ENCODE data around the gene OR2L2.

The OR2L2 gene, protein sequence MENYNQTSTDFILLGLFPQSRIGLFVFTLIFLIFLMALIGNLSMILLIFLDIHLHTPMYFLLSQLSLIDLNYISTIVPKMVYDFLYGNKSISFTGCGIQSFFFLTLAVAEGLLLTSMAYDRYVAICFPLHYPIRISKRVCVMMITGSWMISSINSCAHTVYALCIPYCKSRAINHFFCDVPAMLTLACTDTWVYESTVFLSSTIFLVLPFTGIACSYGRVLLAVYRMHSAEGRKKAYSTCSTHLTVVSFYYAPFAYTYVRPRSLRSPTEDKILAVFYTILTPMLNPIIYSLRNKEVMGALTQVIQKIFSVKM

GRCh38 chr1:248029770-248030169, at the start of gene OR2L2:
TSS of gene OR2L2 (plus strand) at chr1:248030070. CDS start at chr1:248038268, 8,198 bp downstream.
- no peak within 1 kb of the TSS for H3K4me3 ChIP-seq (ENCODE audit: low read depth, low read length)
- TF ChIP-seq CTCF (conservative IDR thresholded peaks at IDR 0.05; ENCODE audit: low read depth, low read length) = no peak
- DNase-seq (ENCODE audit: low read depth) = no peak

DNA sequence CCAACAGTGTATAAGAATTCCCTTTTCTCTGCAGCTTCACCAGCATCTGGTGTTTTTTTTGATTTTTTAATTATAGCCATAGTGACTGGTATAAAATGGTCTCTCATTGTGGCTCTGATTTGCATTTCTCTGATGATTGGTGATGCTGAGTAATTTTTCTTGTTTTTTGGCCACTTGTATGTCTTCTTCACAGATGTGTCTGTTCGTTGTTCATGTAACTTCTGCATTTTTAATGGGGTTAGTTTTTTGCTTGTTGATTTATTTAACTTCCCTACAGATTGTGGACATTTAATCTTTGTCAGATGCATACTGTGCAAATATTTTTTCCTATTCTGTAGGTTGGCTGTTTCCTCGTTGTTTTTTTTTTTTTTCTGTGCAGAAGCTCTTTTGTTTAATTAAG, 36.9 kb upstream of the OR2L2 start:
- no peak for DNase-seq (ENCODE audit: low read depth)
- no peak overlapping the region for H3K4me3 ChIP-seq (ENCODE audit: low read depth, low read length)
- TF ChIP-seq CTCF (conservative IDR thresholded peaks at IDR 0.05; ENCODE audit: low read depth, low read length) = no peak

DNA sequence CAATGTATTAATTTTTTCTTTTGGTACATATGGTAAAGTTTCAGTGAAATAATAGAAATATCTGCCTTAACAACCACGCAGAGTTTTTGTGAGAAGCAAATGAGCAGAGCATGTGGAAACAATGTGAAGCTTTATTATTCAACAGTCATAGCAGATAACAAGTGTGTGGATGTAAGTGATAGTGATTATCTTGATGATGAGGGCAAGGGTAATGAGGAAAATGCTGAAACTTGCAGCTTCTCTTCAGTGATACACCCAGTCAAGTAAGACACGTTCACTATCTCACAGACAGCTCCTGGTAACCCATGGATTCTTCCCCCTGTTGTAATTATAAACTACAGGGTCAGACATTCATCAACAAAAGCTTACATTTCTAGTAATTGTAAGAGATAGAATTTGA, 31.1 kb upstream of the OR2L2 start:
- DNase-seq (ENCODE audit: low read depth) = no peak
- no peak overlapping the region for H3K4me3 ChIP-seq (ENCODE audit: low read depth, low read length)
- TF ChIP-seq CTCF (conservative IDR thresholded peaks at IDR 0.05; ENCODE audit: low read depth, low read length) = no peak

DNA sequence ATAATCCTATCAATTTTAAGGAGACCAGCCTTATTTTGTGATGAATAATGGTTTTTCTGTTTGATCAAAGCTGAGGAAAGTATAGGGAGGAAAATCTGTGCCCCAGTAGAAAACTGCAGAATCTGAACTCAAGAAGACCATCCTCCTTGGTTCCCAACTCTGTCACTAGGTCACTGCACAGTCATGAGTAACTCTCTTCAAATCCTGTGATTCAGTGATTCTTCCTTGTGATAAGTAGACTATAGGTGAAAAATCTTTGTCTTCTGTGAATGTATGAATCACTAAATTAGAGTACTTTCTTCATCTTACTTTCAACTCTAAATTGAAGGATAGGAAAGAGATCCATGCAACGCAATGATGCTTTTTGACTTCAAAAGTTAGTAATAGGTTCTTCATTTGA, 29.7 kb upstream of the OR2L2 start:
- no peak for DNase-seq (ENCODE audit: low read depth)
- H3K4me3 ChIP-seq (ENCODE audit: low read depth, low read length) = no peak overlapping the region
- no peak for TF ChIP-seq CTCF (conservative IDR thresholded peaks at IDR 0.05; ENCODE audit: low read depth, low read length)

- no peak for DNase-seq (ENCODE audit: low read depth)
- no peak for TF ChIP-seq CTCF (conservative IDR thresholded peaks at IDR 0.05; ENCODE audit: low read depth, low read length)
Measured at GRCh38 chr1:248007778-248008177, 22.1 kb upstream of the OR2L2 start.

GRCh38 chr1:248009681-248010080, 20.2 kb upstream of the OR2L2 start:
- no peak for DNase-seq (ENCODE audit: low read depth)
- H3K4me3 ChIP-seq (ENCODE audit: low read depth, low read length) = no peak overlapping the region
- no peak for TF ChIP-seq CTCF (conservative IDR thresholded peaks at IDR 0.05; ENCODE audit: low read depth, low read length)

More at GRCh38 chr1:248007778-248008177, 22.1 kb upstream of the OR2L2 start:
- H3K4me3 ChIP-seq (ENCODE audit: low read depth, low read length) = no peak overlapping the region

- no peak within 1 kb of the TSS for H3K4me3 ChIP-seq (ENCODE audit: low read depth, low read length)
- no peak for DNase-seq (ENCODE audit: low read depth)
- no peak for TF ChIP-seq CTCF (conservative IDR thresholded peaks at IDR 0.05; ENCODE audit: low read depth, low read length)
Measured at GRCh38 chr1:248013229-248013710, 16.6 kb upstream of the OR2L2 start, which contains the start of gene OR2L5. TSS of gene OR2L5 (plus strand) at chr1:248013660. CDS start at chr1:248021948, 8,288 bp downstream.
